Kidney epithelial cell (primary cell): Measurements from ENCODE around the gene SLC25A29. TPM values are rescaled to one million over a fixed set of nuclear protein-coding genes. Genes with fewer than 3 reads are reported as not detected.
"Not testable (repeated sequence)": the region's sequence is repeated elsewhere in the genome, so short reads cannot be mapped to it uniquely, and the experiment has no call there.

Source experiments
- DNase-seq: peaks from one replicate; pipeline ENCODE4 v3.0.0-alpha.2; 2010; ENCODE audit warnings: low read depth
- H3K27me3 ChIP-seq: 2 replicates; pipeline ENCODE4 v1.6.0; 2011; ENCODE audit warnings: low read length; ENCODE audit not compliant: control insufficient read depth, insufficient read depth
- H3K36me3 ChIP-seq: 2 replicates; pipeline ENCODE4 v1.5.1; 2011; ENCODE audit warnings: low read length; ENCODE audit not compliant: control insufficient read depth, insufficient read depth
- H3K4me3 ChIP-seq: 2 replicates; pipeline ENCODE4 v1.5.1; 2011; ENCODE audit warnings: low read depth, mild to moderate bottlenecking, control low read depth, low read length
- CTCF ChIP-seq: IDR thresholded peaks from 2 replicates; pipeline ENCODE4 v1.5.1; 2011; ENCODE audit warnings: mild to moderate bottlenecking, moderate library complexity, low read length, control low read depth, inconsistent platforms; ENCODE audit not compliant: insufficient read depth, poor library complexity, severe bottlenecking
- total RNA-seq: library from RNA; depleted of rRNA; stranded (reverse); fragments of >200 nt; gene quantifications from 2 replicates; pipeline ENCODE4 v1.2.3, GENCODE V29; 2015

Gene SLC25A29
- total RNA-seq, 1 donor from 2014 or later: 93.7 TPM

GRCh38 chr14:100290607-100291304 is 15.5 kb downstream of the SLC25A29 start:
- Histone ChIP-seq H3K36me3 (peaks cover 4% of the 10 kb centered on the region), H3K27me3 (no peaks in the 10 kb centered on the region), H3K4me3 (no peak overlapping the region)
- no peak for DNase-seq
- TF ChIP-seq CTCF: no peak

GRCh38 chr14:100289916-100290606 is 16.2 kb downstream of the SLC25A29 start:
- DNase-seq: no peak
- no peak overlapping the region for H3K4me3 ChIP-seq
- peaks cover 4% of the 10 kb centered on the region for H3K36me3 ChIP-seq
- H3K27me3 ChIP-seq: no peaks in the 10 kb centered on the region
- TF ChIP-seq CTCF: no peak

- no peaks in the 10 kb centered on the region for H3K27me3 ChIP-seq
- H3K36me3 ChIP-seq: peaks cover 4% of the 10 kb centered on the region
- DNase-seq: no peak
- H3K4me3 ChIP-seq: no peak overlapping the region
- TF ChIP-seq CTCF: no peak
Observed at GRCh38 chr14:100288382-100289185, 17.7 kb downstream of the SLC25A29 start.

- H3K36me3 ChIP-seq, H3K27me3 ChIP-seq, H3K4me3 ChIP-seq, DNase-seq: not testable (repeated sequence)
Observed at GRCh38 chr14:100287998-100288295, 18.3 kb downstream of the SLC25A29 start.

- no peaks in the 10 kb centered on the region for H3K27me3 ChIP-seq
- DNase-seq: no peak
- H3K4me3 ChIP-seq: no peak overlapping the region
- H3K36me3 ChIP-seq: peaks cover 4% of the 10 kb centered on the region
- TF ChIP-seq CTCF: no peak
Observed at GRCh38 chr14:100287202-100287997, 18.8 kb downstream of the SLC25A29 start.
